ENCODE measurements around the gene C1orf232.

Gene C1orf232

DNA sequence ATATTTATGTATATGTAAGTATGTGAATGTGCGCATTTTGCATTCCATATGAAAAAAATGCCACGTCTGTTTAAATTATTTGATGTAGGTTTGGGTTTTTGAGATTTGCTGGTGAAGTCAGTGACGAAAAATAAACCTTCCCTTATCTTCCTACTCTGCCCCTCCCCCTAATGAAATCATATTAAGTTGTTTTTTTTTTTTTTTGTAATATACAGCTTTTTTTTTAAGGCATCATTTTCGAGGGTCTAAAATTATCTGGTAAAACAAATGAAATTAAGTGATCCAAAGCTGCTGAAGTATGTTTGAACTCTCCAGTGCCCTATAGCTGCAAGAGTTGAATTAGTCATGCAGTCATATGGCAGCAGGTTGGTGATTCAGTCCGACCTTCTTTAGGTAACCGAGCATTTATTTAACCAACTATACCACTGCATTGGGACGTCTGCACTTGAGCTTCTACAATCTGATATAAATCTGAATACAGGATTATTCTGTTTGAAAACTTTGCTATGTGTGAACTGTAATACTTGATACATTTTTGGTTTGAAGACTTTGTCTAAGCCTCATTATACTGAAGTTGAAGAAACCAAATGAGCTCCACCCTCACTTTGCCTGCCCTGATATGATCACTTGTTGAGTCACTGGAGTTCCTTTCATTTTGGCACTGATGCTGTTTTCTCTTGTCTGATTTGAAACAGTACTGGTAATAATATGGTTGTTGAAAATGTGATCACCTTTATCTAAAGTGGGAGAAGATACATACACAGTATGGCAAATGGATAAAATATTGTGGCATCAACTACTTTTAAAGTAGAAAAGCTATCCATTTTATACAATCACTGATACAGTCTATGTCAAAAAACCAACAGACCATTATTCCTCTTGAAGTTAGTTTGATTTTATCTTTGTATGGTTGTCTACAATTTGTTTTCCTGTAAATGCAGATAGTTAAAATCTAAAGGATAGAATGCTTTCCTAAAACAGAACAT is 45.5 kb downstream of the C1orf232 start:
- peak in 1 of 5 donors; percentile 63 for DNase-seq

GRCh38 chr1:26121854-26122773 is 46.6 kb downstream of the C1orf232 start:
- DNase-seq, result no peak

GRCh38 chr1:26119892-26120608 is 48.7 kb downstream of the C1orf232 start:
- no peak for DNase-seq

DNA sequence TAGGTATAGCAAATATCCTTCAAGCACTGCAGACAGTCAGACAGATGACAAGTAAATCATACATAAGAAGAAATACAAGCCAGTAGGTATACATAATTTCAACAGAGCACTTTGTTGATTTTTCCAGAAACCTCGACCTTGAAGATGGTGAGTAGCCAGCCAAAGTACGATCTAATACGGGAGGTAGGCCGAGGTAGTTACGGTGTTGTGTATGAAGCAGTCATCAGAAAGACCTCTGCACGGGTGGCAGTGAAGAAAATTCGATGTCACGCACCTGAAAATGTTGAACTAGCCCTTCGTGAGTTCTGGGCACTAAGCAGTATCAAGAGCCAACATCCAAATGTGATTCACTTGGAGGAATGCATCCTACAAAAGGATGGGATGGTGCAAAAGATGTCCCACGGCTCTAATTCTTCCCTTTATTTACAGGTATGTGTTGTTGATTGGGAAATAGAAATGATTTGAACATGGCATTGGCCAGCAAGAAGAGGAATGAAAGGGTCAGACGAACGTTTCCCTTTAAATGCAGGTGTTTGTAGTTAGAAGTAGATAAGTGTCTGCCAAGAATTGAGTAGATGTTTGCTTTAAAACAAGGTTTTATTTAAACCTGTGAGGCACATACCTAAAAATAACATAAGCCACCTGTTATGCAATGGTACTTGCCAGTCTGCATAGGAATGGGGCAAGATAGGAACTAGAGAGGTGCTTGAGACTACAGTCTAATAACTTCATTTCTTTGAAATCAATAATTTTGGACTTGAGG is 54.4 kb downstream of the C1orf232 start:
- no peak for DNase-seq
